OCI-LY7 (cell line): ENCODE measurements around the gene PACSIN2. TPM values are rescaled to one million over a fixed set of nuclear protein-coding genes. Genes with fewer than 3 reads are reported as not detected.

ENCODE experiments used
- BruUV-seq: library from RNA; stranded (reverse); fragments of 400-500 nt; replicated peaks from 2 replicates; lab custom pipeline; 2021; lab: Mats Ljungman, UMichigan
- CTCF ChIA-PET: fragments of 300-600 bp; sonication (Branson Sonifier 250); formaldehyde crosslinking; loops from one replicate; lab custom pipeline; 2022; ENCODE audit warnings: antibody characterized with exemption; ENCODE audit not compliant: unreplicated experiment; lab: Charles Lee
- POLR2A ChIA-PET: fragments of 300-600 bp; sonication (Branson Sonifier 250); formaldehyde crosslinking; loops from one replicate; lab custom pipeline; 2022; ENCODE audit warnings: antibody characterized with exemption; lab: Charles Lee
- DNase-seq: peaks from one replicate; pipeline ENCODE4 v3.0.0-alpha.2; 2015; ENCODE audit warnings: low spot score
- H2AFZ ChIP-seq: fragments of 200-600 bp; sonication (generic), shearing (Covaris generic); 2 replicates; pipeline ENCODE4 v1.6.1; 2014; ENCODE audit warnings: mild to moderate bottlenecking, antibody characterized with exemption, low read length, moderate library complexity
- H3K27ac ChIP-seq: fragments of 200-600 bp; sonication (generic); 2 replicates; pipeline ENCODE4 v1.5.1; 2014; ENCODE audit warnings: mixed run types, low read depth, mild to moderate bottlenecking, moderate library complexity, low read length, inconsistent platforms; ENCODE audit not compliant: poor library complexity, severe bottlenecking
- H3K36me3 ChIP-seq: fragments of 200-600 bp; sonication (generic); 2 replicates; pipeline ENCODE4 v1.6.1; 2014; ENCODE audit warnings: mild to moderate bottlenecking, antibody characterized with exemption, low read length, moderate library complexity, mixed read lengths; ENCODE audit not compliant: insufficient read depth
- H3K4me1 ChIP-seq: fragments of 200-600 bp; sonication (generic); 2 replicates; pipeline ENCODE4 v1.5.1; 2014; ENCODE audit warnings: mild to moderate bottlenecking, low read length; ENCODE audit not compliant: insufficient read depth, poor library complexity, severe bottlenecking
- H3K4me2 ChIP-seq: fragments of 200-600 bp; sonication (generic); 2 replicates; pipeline ENCODE4 v1.6.1; 2014; ENCODE audit warnings: mild to moderate bottlenecking, low read length
- H3K4me3 ChIP-seq: fragments of 200-600 bp; sonication (generic); 2 replicates; pipeline ENCODE4 v1.5.1; 2014; ENCODE audit warnings: mild to moderate bottlenecking, low read depth, low read length; ENCODE audit not compliant: poor library complexity, severe bottlenecking
- H3K79me2 ChIP-seq: fragments of 200-600 bp; sonication (generic); 2 replicates; pipeline ENCODE4 v1.6.1; 2016; ENCODE audit warnings: low read depth, mild to moderate bottlenecking, low read length, moderate library complexity, mixed read lengths; ENCODE audit not compliant: insufficient read depth
- H3K9me2 ChIP-seq: fragments of 200-600 bp; sonication (generic); 2 replicates; pipeline ENCODE4 v1.6.1; 2016; ENCODE audit warnings: mild to moderate bottlenecking, low read length, mixed read lengths; ENCODE audit not compliant: insufficient read depth
- H3K9me3 ChIP-seq: fragments of 200-600 bp; sonication (generic); 2 replicates; pipeline ENCODE4 v1.6.1; 2014; ENCODE audit warnings: mild to moderate bottlenecking, mixed run types, low read length, mixed read lengths
- H4K20me1 ChIP-seq: fragments of 200-600 bp; sonication (generic); 2 replicates; pipeline ENCODE4 v1.6.1; 2014; ENCODE audit warnings: mild to moderate bottlenecking, antibody characterized with exemption, low read length, moderate library complexity, mixed read lengths; ENCODE audit not compliant: insufficient read depth
- CTCF ChIP-seq: fragments of 200-600 bp; sonication (generic); conservative IDR thresholded peaks from 2 replicates; pipeline ENCODE4 v1.5.1; 2014; ENCODE audit warnings: mild to moderate bottlenecking, antibody characterized with exemption, low read length, moderate library complexity, mixed read lengths
- EZH2phosphoT487 ChIP-seq: fragments of 200-600 bp; sonication (generic); IDR thresholded peaks from 2 replicates; pipeline ENCODE4 v1.6.1; 2018; ENCODE audit warnings: low read depth, borderline replicate concordance, mild to moderate bottlenecking, mixed run types, antibody characterized with exemption, low read length, moderate library complexity, mixed read lengths
- intact Hi-C: fragments of 100-400 bp; cut with micrococcal nuclease; formaldehyde crosslinking; loops from one replicate; pipeline ENCODE4 v1.10.0; 2022; ENCODE audit not compliant: unreplicated experiment
- total RNA-seq, 2 experiments: library from RNA; depleted of rRNA in 1 of 2; stranded (reverse); fragments of >200 nt in 1 of 2; shearing (Covaris generic) in 1 of 2; gene quantifications; 2 replicates each; pipeline ENCODE4 v1.2.3, GENCODE V29; 2014 to 2022

Gene PACSIN2
- total RNA-seq, 2 experiments from 2014 or later, result 25.4 to 41.7 TPM

GRCh38 chr22:42966497-42966896 lies 48.5 kb downstream of the PACSIN2 start:
- TF ChIP-seq CTCF (no peak), EZH2phosphoT487 (no peak)
- no peak overlapping the region for H3K4me3 ChIP-seq
- no peak overlapping the region for H3K27ac ChIP-seq
- no peaks in the 10 kb centered on the region; the same call in 1 of the 2 replicates for H3K79me2 ChIP-seq
- DNase-seq, result no peak
- H3K9me2 ChIP-seq, result no peaks in the 10 kb centered on the region
- POLR2A ChIA-PET, result no interaction called here
- intact Hi-C loops, result no loop called here
- no peak overlapping the region for H3K4me2 ChIP-seq
- H3K4me1 ChIP-seq, result no peaks in the 10 kb centered on the region
- no TSS peak for BruUV-seq
- no peaks in the 10 kb centered on the region for H3K9me3 ChIP-seq
- CTCF ChIA-PET, result no interaction called here
- no peak overlapping the region for H2AFZ ChIP-seq
- H3K36me3 ChIP-seq, result peaks cover 4% of the 10 kb centered on the region
- H4K20me1 ChIP-seq, result peaks cover 4% of the 10 kb centered on the region; the same call in 1 of the 2 replicates

GRCh38 chr22:42964994-42965699 lies 49.8 kb downstream of the PACSIN2 start:
- H3K9me2 ChIP-seq, result no peaks in the 10 kb centered on the region
- peaks cover 4% of the 10 kb centered on the region for H3K36me3 ChIP-seq
- POLR2A ChIA-PET, result no interaction called here
- no peak overlapping the region for H2AFZ ChIP-seq
- H3K9me3 ChIP-seq, result no peaks in the 10 kb centered on the region
- TF ChIP-seq CTCF (no peak), EZH2phosphoT487 (no peak)
- CTCF ChIA-PET, result no interaction called here
- intact Hi-C loops, result no loop called here
- no peaks in the 10 kb centered on the region; the same call in 1 of the 2 replicates for H3K79me2 ChIP-seq
- BruUV-seq, result no TSS peak
- no peaks in the 10 kb centered on the region for H3K4me1 ChIP-seq
- no peak overlapping the region for H3K4me2 ChIP-seq
- no peak overlapping the region for H3K4me3 ChIP-seq
- peaks cover 4% of the 10 kb centered on the region; the same call in 1 of the 2 replicates for H4K20me1 ChIP-seq
- DNase-seq, result no peak
- no peak overlapping the region for H3K27ac ChIP-seq

GRCh38 chr22:42963231-42963595 lies 51.7 kb downstream of the PACSIN2 start:
- no peaks in the 10 kb centered on the region for H3K4me1 ChIP-seq
- H4K20me1 ChIP-seq, result peaks cover 4% of the 10 kb centered on the region; the same call in 1 of the 2 replicates
- POLR2A ChIA-PET, result no interaction called here
- H3K27ac ChIP-seq, result no peak overlapping the region
- H3K4me3 ChIP-seq, result no peak overlapping the region
- no TSS peak for BruUV-seq
- CTCF ChIA-PET, result no interaction called here
- H3K9me2 ChIP-seq, result no peaks in the 10 kb centered on the region
- no peaks in the 10 kb centered on the region for H3K36me3 ChIP-seq
- no peaks in the 10 kb centered on the region for H3K9me3 ChIP-seq
- DNase-seq, result no peak
- no peak for TF ChIP-seq EZH2phosphoT487
- TF ChIP-seq CTCF, result no peak
- no peak overlapping the region for H3K4me2 ChIP-seq
- intact Hi-C loops, result no loop called here
- no peak overlapping the region for H2AFZ ChIP-seq
- no peaks in the 10 kb centered on the region; the same call in 1 of the 2 replicates for H3K79me2 ChIP-seq
